Neuron (in vitro differentiated cells): Measurements from ENCODE around the gene CRLF2.

Experiments
- H2AFZ ChIP-seq: one replicate; pipeline ENCODE4 v1.6.1; 2013; ENCODE audit warnings: low read depth, mild to moderate bottlenecking, inconsistent platforms, low read length, moderate library complexity
- H3K27me3 ChIP-seq: one replicate; pipeline ENCODE4 v1.6.1; 2013; ENCODE audit warnings: low read length; ENCODE audit not compliant: insufficient read depth
- H3K36me3 ChIP-seq: one replicate; pipeline ENCODE4 v1.6.1; 2013; ENCODE audit warnings: low read length; ENCODE audit not compliant: insufficient read depth
- H3K4me1 ChIP-seq: one replicate; pipeline ENCODE4 v1.6.1; 2013; ENCODE audit warnings: low read length; ENCODE audit not compliant: insufficient read depth
- H3K4me3 ChIP-seq: 2 replicates; pipeline ENCODE4 v1.5.1; 2013; ENCODE audit warnings: mild to moderate bottlenecking, low read length, moderate library complexity
- H3K9me3 ChIP-seq: one replicate; pipeline ENCODE4 v1.6.1; 2013; ENCODE audit warnings: low read length

CRLF2 gene

DNA sequence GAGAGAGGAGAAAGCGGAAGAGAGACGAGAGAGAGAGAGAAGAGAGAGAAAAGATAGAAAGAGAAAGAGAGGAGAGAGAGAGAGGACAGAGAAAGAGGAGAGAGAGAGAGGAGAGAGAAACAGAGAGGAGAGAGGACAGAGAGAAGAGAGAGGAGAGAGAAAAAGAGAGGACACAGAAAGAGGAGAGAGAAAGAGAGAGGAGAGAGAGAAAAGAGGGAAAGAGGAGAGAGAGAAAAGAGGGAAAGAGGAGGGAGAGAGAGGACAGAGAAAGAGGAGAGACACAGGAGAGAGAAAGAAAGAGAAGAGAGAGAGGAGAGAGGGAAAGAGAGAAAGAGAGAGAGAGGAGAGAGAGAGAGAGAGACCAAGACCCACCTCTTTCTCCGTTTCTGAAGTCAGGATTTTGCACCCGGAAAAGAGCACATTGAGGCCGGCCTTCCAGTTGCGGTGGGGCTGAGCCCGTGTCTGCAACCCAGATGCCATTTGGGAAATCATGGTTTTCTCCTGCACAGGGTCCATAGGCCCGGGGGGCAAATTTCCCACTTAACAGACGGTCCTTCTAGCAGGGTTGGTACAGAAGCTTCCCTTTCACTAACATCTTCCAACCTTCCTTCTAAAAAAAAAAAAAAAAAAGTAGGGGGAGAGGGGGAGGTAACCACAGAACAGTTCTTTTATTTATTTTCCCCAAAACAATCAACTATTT lies 60.9 kb downstream of the CRLF2 start:
- Histone ChIP-seq H3K4me3 (no peak overlapping the region), H3K9me3 (no peaks in the 10 kb centered on the region), H3K4me1 (no peaks in the 10 kb centered on the region), H2AFZ (no peak overlapping the region), H3K27me3 (no peaks in the 10 kb centered on the region), H3K36me3 (no peaks in the 10 kb centered on the region)

DNA sequence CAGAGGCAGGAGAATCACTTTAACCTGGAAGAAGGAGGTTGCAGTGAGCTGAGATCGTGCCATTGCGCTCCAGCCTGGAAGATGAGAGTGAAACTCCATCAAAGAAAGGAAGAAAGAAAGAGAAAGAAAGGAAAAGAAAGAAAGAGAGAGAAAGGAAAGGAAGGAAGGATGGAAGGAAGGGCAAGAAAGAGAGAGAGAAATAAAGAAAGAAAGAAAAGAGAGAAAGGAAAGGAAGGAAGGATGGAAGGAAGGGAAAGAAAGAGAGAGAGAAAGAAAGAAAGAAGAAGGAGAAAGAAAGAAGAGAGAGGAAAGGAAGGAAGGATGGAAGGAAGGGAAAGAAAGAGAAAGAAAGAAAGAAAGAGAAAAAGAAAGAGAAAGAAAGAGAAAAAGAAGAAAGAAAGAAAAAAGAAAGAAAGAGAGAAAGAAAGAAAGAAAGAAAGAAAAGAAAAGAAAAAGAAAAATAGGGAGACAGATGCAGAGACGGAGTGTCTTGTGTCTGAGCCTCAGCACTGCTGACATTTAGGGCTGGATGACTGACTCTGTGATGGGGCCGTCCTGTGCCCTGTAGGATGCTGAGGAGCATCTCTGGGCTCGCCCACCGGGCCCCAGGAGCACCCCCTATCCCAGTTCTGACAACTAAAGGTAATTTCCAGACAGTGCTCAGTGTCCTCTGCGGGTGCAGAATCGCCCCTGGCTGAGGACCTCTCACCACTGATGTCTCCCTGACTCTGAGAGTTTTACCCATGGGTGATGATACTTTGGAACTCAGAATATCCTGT lies 61.7 kb downstream of the CRLF2 start:
- no peaks in the 10 kb centered on the region for H3K36me3 ChIP-seq
- H3K9me3 ChIP-seq = no peaks in the 10 kb centered on the region
- no peaks in the 10 kb centered on the region for H3K27me3 ChIP-seq
- no peak overlapping the region for H2AFZ ChIP-seq
- no peaks in the 10 kb centered on the region for H3K4me1 ChIP-seq
- no peak overlapping the region for H3K4me3 ChIP-seq

DNA sequence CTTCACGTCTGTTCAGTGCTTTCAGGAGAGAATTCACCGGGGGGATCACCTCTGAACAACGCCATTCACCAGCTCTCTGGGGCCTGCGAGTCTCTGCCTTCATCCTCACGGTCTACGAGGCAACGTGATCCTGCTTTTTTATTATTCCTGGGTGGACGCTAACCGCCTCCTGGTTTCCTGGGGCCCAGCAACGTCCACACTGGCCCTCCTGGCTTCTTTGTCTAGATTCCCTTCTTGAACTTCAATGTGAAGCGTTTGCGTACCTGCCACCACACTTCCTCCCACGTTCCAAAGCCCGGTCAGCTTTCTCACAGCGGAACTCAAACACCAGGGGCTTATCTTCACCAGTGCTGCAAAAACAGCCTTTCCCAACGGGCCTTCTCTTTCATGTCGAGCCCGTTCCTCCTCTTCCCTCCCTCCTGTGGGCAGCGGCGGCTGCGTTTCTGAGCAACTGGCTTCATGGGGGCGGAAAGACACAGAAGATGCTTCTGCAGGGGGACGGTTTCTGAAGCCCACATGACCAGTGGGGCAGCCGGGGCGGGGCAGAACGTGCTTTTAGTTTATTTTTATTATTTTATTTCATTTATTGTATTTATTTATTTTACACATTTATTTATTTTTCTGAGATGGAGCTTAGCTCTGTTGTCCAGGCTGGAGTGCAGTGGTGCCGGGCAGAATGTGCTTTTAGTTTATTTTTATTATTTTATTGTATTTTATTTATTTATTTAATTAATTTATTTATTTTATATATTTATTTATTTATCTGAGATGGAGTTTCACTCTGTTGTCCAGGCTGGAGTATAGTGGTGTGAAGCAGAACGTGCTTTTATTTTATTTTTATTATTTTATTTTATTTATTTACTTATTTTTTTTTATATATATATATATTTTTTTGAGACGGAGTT lies 64.6 kb downstream of the CRLF2 start:
- no peaks in the 10 kb centered on the region for H3K27me3 ChIP-seq
- H3K9me3 ChIP-seq = no peaks in the 10 kb centered on the region
- no peaks in the 10 kb centered on the region for H3K36me3 ChIP-seq
- H2AFZ ChIP-seq = no peak overlapping the region
- no peaks in the 10 kb centered on the region for H3K4me1 ChIP-seq
- no peak overlapping the region for H3K4me3 ChIP-seq

DNA sequence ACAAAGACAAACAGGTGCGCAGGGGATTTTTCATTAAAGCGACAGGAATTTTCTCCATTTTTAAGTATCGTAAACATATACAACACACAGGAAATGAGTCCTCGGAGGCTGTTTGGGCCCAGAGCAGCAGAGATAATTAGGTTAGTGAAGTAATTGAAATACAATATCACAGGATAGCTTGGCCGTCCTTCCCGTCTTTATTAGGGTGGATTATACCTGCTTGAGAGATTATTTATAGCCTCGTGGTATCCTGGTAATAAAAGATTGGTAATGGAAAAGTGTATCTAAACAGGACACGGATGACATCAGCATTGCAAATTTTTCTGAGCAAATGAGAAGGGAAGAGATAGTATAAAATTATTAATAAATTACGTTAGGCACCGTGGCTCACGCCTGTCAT lies 68.2 kb downstream of the CRLF2 start:
- Histone ChIP-seq H2AFZ (no peak overlapping the region), H3K4me3 (no peak overlapping the region), H3K4me1 (no peaks in the 10 kb centered on the region), H3K36me3 (no peaks in the 10 kb centered on the region), H3K9me3 (no peaks in the 10 kb centered on the region), H3K27me3 (peaks cover 5% of the 10 kb centered on the region)
